ENCODE results near the gene CYP11A1. TPM values are rescaled to one million over a fixed set of nuclear protein-coding genes. Genes with fewer than 3 reads are reported as not detected.

Gene CYP11A1
- total RNA-seq, 1 donor from 2014 or later = 0.32 TPM

- H3K4me3 Mint-ChIP-seq (ENCODE audit: unreplicated experiment) = no peak overlapping the region
These were observed 32.9 kb upstream of the CYP11A1 start for GRCh38 chr15:74400313-74400860.

GRCh38 chr15:74399511-74400312 is 32.3 kb upstream of the CYP11A1 start:
- TF ChIP-seq CTCF (IDR thresholded peaks at IDR 0.05) = no peak
- H3K27me3 Mint-ChIP-seq (ENCODE audit: low read depth) = peaks cover 4% of the 10 kb centered on the region
- no peak overlapping the region for H3K4me3 Mint-ChIP-seq (ENCODE audit: unreplicated experiment)
- peaks cover 14% of the 10 kb centered on the region for H3K4me1 Mint-ChIP-seq (ENCODE audit: low read depth)
- H3K9me3 Mint-ChIP-seq (ENCODE audit: low read depth) = no peaks in the 10 kb centered on the region
- no peak for DNase-seq (ENCODE audit: low spot score)
- H3K36me3 Mint-ChIP-seq (ENCODE audit: low read depth) = no peaks in the 10 kb centered on the region
- H3K27ac Mint-ChIP-seq (ENCODE audit: unreplicated experiment) = no peak overlapping the region

More at GRCh38 chr15:74400313-74400860, 32.9 kb upstream of the CYP11A1 start:
- DNase-seq (ENCODE audit: low spot score) = no peak
- no peak overlapping the region for H3K27ac Mint-ChIP-seq (ENCODE audit: unreplicated experiment)
- H3K4me1 Mint-ChIP-seq (ENCODE audit: low read depth) = peaks cover 11% of the 10 kb centered on the region
- no peak for TF ChIP-seq CTCF (IDR thresholded peaks at IDR 0.05)
- H3K36me3 Mint-ChIP-seq (ENCODE audit: low read depth) = no peaks in the 10 kb centered on the region
- H3K27me3 Mint-ChIP-seq (ENCODE audit: low read depth) = peaks cover 4% of the 10 kb centered on the region
- no peaks in the 10 kb centered on the region for H3K9me3 Mint-ChIP-seq (ENCODE audit: low read depth)

GRCh38 chr15:74399100-74399499 is 31.7 kb upstream of the CYP11A1 start:
- Mint-ChIP-seq H3K36me3 (ENCODE audit: low read depth) (no peaks in the 10 kb centered on the region), H3K4me3 (ENCODE audit: unreplicated experiment) (no peak overlapping the region), H3K27ac (ENCODE audit: unreplicated experiment) (no peak overlapping the region), H3K27me3 (ENCODE audit: low read depth) (peaks cover 4% of the 10 kb centered on the region), H3K9me3 (ENCODE audit: low read depth) (no peaks in the 10 kb centered on the region), H3K4me1 (ENCODE audit: low read depth) (peaks cover 13% of the 10 kb centered on the region)
- no peak for TF ChIP-seq CTCF (IDR thresholded peaks at IDR 0.05)
- no peak for DNase-seq (ENCODE audit: low spot score)

GRCh38 chr15:74398183-74398582 is 30.7 kb upstream of the CYP11A1 start:
- no peak for TF ChIP-seq CTCF (IDR thresholded peaks at IDR 0.05)
- Mint-ChIP-seq H3K27me3 (ENCODE audit: low read depth) (peaks cover 4% of the 10 kb centered on the region), H3K36me3 (ENCODE audit: low read depth) (no peaks in the 10 kb centered on the region), H3K9me3 (ENCODE audit: low read depth) (no peaks in the 10 kb centered on the region), H3K4me1 (ENCODE audit: low read depth) (peaks cover 8% of the 10 kb centered on the region), H3K27ac (ENCODE audit: unreplicated experiment) (no peak overlapping the region), H3K4me3 (ENCODE audit: unreplicated experiment) (no peak overlapping the region)
- DNase-seq (ENCODE audit: low spot score) = no peak

- H3K4me1 Mint-ChIP-seq (ENCODE audit: low read depth) = peaks cover 9% of the 10 kb centered on the region
- H3K27me3 Mint-ChIP-seq (ENCODE audit: low read depth) = peaks cover 4% of the 10 kb centered on the region
- H3K4me3 Mint-ChIP-seq (ENCODE audit: unreplicated experiment) = no peak overlapping the region
- no peaks in the 10 kb centered on the region for H3K36me3 Mint-ChIP-seq (ENCODE audit: low read depth)
- H3K27ac Mint-ChIP-seq (ENCODE audit: unreplicated experiment) = no peak overlapping the region
- H3K9me3 Mint-ChIP-seq (ENCODE audit: low read depth) = no peaks in the 10 kb centered on the region
- DNase-seq (ENCODE audit: low spot score) = no peak
- no peak for TF ChIP-seq CTCF (IDR thresholded peaks at IDR 0.05)
These were observed 30.0 kb upstream of the CYP11A1 start for GRCh38 chr15:74397239-74398068.
